ENCODE data around the gene CYBA. TPM values are rescaled to one million over a fixed set of nuclear protein-coding genes. Genes with fewer than 3 reads are reported as not detected.

The CYBA gene
- total and polyA plus RNA-seq, 9 of the 15 experiments (the other 6 are each of a cell fraction or from before 2014, with no cell fraction given): 0.34 to 683 (median 93.0) TPM

GRCh38 chr16:88651276-88651988 is 579 bp upstream of the CYBA start (continued):
- TF ChIP-seq MGA (IDR thresholded peaks at IDR 0.05) (no peak), WHSC1 (IDR thresholded peaks at IDR 0.05; ENCODE audit: low read length) (no peak), NFXL1 (CRISPR knock-in tag; IDR thresholded peaks at IDR 0.05) (no peak), STAG1 (CRISPR knock-in tag; IDR thresholded peaks at IDR 0.05; ENCODE audit: borderline replicate concordance) (no peak), RBFOX2 (IDR thresholded peaks at IDR 0.05; ENCODE audit: low read depth, low read length) (0 out of 2 replicates have a peak, but pooled peaks have one; percentile 26), KHSRP (IDR thresholded peaks at IDR 0.05) (no peak), ADNP (tag; IDR thresholded peaks at IDR 0.05) (no peak), E2F5 (CRISPR knock-in tag; IDR thresholded peaks at IDR 0.05) (no peak), SP1 (CRISPR knock-in tag; IDR thresholded peaks at IDR 0.05) (no peak), CHD4 (IDR thresholded peaks at IDR 0.05; ENCODE audit: insufficient read depth, insufficient replicate concordance, low read depth, low read length, poor library complexity, severe bottlenecking) (no peak), ETV5 (CRISPR knock-in tag; IDR thresholded peaks at IDR 0.05; ENCODE audit: low read depth) (peak; percentile 81), KDM4B (IDR thresholded peaks at IDR 0.05; ENCODE audit: borderline replicate concordance in 2 of 2, low read depth in 1 of 2) (no peak), XRCC3 (IDR thresholded peaks at IDR 0.05) (no peak), POLR2A (conservative IDR thresholded peaks at IDR 0.05) (peak; percentile 12), SP2 (IDR thresholded peaks at IDR 0.05; ENCODE audit: extremely low read depth, low read depth, low read length, poor library complexity, severe bottlenecking) (no peak)
